Measurements from ENCODE around the gene RRBP1. TPM values are rescaled to one million over a fixed set of nuclear protein-coding genes. Genes with fewer than 3 reads are reported as not detected.
A peak's percentile ranks its signal among the peaks of the same experiment; 100 is the strongest.

Gene RRBP1
- total RNA-seq, 2 experiments from 2014 or later: 21.1 to 24.9 TPM

DNA sequence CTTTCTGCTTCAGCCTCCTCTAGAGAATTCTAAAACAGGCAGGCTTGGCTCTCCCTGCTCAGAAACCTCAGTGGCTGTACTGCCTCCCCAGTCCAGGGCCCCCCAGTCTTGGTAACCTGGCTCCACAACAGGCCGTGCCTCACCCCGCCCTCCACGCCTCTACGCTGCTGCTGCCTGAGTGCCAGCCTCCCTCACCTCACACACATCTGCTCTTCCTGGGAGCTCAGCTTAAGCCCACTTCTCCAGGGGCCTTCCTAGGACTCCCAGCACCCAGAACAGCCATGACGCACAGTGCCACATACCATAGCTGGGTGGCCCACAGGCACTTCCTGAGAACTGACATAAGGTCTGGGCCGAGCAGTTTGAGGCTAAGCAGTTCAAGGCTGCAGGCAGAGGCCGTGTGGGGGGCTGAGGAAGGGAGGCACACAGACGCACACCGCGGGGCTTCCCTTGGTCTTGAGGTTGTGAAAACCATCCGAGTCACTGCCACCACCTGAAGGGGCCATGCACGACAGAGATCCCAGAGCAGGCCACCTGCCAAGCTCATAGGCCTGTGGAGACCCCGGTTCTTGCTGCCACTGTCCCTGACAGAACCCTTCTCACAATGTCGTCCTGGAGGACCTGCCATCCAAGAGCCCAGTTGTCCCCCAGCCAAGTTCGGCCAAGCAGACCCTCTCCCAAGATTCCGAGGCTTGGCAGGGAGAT, 69.6 kb downstream of the RRBP1 start:
- Mint-ChIP-seq H3K9me3 (ENCODE audit: low read depth) (no peaks in the 10 kb centered on the region), H3K4me1 (peaks cover 36% of the 10 kb centered on the region), H3K4me3 (no peak overlapping the region), H3K36me3 (ENCODE audit: low read depth) (peaks cover 4% of the 10 kb centered on the region), H3K27ac (peak overlapping the region; percentile 90), H3K27me3 (no peaks in the 10 kb centered on the region)
- intact Hi-C loops (cut with DNase I, micrococcal nuclease): no loop called here
- DNase-seq: peak; percentile 50
- ChIA-PET CTCF (interaction anchor here (0.7 to 1.2 kb wide), 3 partner anchors 38 to 285 kb away, joined by 3 read pairs; no protein-coding TSS in a partner anchor), POLR2A (no interaction called here)
- ATAC-seq: peak; percentile 64

DNA sequence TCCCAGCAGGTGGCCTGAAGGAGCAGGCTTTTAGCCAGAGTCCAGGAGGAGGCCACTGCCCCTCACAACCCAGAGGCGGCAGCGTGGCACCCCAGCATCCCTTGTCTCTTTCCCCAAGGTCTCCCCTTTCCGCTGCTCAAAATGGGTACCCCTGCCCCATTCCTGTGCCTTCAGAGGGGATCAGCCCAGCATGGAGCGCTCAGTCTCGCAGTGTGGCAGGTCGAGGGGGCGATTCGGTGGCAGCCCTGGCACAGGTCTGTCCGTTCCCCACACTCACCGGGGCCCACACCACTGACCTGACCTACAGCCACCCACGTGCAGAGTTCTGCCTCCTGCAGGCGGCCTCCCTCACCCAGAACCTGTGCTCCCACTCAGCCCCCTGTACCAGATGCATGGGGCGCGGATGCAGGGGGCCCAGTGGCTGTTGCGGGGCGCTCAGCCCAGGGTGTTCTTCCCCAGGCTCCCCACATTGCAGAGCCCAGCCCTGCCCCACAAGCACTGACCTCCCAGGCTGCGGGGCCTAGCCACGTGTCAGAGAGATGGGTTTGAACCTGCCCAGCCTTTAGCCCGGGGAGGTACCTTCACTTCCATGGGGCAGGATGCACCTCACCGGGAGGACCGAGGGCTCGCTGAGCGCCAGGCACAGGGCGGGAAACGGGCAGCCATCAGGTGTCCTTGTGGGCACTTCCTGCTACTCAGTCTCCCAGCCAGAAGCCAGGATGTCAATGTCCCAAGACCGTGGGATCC, 70.3 kb downstream of the RRBP1 start:
- no peaks in the 10 kb centered on the region for H3K27me3 Mint-ChIP-seq
- H3K4me3 Mint-ChIP-seq: no peak overlapping the region
- CTCF ChIA-PET: interaction anchor here (1.7 kb wide), 1 partner anchor 40 kb away, joined by 6 read pairs; no protein-coding TSS in a partner anchor
- H3K36me3 Mint-ChIP-seq (ENCODE audit: low read depth): peaks cover 4% of the 10 kb centered on the region
- peaks cover 36% of the 10 kb centered on the region for H3K4me1 Mint-ChIP-seq
- peak overlapping the region; percentile 90 for H3K27ac Mint-ChIP-seq
- no peaks in the 10 kb centered on the region for H3K9me3 Mint-ChIP-seq (ENCODE audit: low read depth)
- DNase-seq (peak; percentile 57), ATAC-seq (no peak)
- intact Hi-C loops (cut with DNase I, micrococcal nuclease): loop anchor here in 1 of 2 experiments (2.0 kb wide), 1 partner anchor 41 kb away; the partner anchor contains the start of gene DSTN
- POLR2A ChIA-PET: no interaction called here

DNA sequence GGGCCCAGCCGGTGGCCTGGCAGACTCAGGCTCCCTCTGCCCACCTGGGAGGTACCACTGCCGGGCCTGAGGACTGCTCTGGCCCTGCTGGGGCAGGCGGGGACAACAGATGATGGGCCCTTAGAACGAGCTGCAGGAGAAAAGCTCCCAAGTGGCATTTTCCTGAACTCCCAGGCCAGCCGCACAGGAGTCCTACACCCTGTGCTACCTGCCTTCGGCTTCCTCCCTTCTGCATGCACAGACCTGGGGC, 70.8 kb downstream of the RRBP1 start:
- DNase-seq (no peak), ATAC-seq (peak; percentile 57)
- ChIA-PET POLR2A (no interaction called here), CTCF (interaction anchor here (0.5 to 1.7 kb wide), 8 partner anchors 9 to 235 kb away, joined by 3 to 6 read pairs (median 3); no protein-coding TSS in a partner anchor)
- intact Hi-C loops (cut with DNase I, micrococcal nuclease): loop anchor here in 1 of 2 experiments (2.0 kb wide), 1 partner anchor 40 kb away; the partner anchor contains the start of gene DSTN
- Mint-ChIP-seq H3K4me3 (no peak overlapping the region), H3K27me3 (no peaks in the 10 kb centered on the region), H3K9me3 (ENCODE audit: low read depth) (no peaks in the 10 kb centered on the region), H3K27ac (peak overlapping the region; percentile 79), H3K36me3 (ENCODE audit: low read depth) (peaks cover 4% of the 10 kb centered on the region), H3K4me1 (peaks cover 36% of the 10 kb centered on the region)

DNA sequence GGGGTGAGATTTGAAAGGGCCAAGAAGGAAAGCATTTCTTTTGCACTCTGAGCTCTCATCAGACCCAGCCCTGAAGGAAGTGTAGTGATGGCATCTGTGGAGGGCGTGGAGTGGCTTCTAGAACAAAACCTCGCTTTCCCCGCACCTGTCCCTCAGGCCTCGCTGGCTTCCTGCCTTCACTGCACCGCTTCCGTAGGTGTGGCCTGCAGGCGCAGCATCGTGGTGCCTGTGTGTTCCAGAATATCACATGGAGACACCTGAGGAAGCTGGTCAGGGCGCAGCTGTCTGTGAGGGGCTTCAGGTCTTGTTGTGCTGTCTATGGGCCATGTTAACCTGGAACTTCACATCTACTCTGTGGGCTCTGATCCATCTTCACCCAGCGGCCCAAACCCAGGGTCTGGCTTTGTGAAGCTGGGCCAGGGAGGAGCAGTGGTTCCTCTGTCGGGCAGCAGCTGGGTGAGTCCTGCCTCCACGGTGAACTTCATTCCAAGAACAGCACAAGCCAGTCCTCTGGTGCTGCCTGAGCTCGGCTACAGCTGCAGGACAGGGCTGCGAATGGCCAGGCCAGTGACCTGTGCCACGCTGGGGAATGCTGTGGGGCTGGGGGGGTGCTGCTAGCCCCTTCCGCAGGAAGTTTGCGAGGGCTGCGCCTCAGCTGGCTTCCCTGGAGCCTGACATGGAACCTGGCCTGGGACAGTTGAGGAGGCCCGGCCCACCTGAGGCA, 71.3 kb downstream of the RRBP1 start:
- peak overlapping the region; percentile 79 for H3K27ac Mint-ChIP-seq
- POLR2A ChIA-PET: no interaction called here
- intact Hi-C loops (cut with DNase I, micrococcal nuclease): loop anchor here in 1 of 2 experiments (2.0 kb wide), 1 partner anchor 40 kb away; the partner anchor contains the start of gene DSTN
- H3K4me3 Mint-ChIP-seq: peak overlapping the region; percentile 41
- no peaks in the 10 kb centered on the region for H3K9me3 Mint-ChIP-seq (ENCODE audit: low read depth)
- no peaks in the 10 kb centered on the region for H3K27me3 Mint-ChIP-seq
- CTCF ChIA-PET: interaction anchor here (0.5 to 1.7 kb wide), 13 partner anchors 8 to 347 kb away, joined by 3 to 6 read pairs (median 3); partner anchors contain the start of gene RRBP1
- peak; percentile 70 for DNase-seq
- peak; percentile 70 for ATAC-seq
- H3K36me3 Mint-ChIP-seq (ENCODE audit: low read depth): peaks cover 4% of the 10 kb centered on the region
- peaks cover 36% of the 10 kb centered on the region for H3K4me1 Mint-ChIP-seq

DNA sequence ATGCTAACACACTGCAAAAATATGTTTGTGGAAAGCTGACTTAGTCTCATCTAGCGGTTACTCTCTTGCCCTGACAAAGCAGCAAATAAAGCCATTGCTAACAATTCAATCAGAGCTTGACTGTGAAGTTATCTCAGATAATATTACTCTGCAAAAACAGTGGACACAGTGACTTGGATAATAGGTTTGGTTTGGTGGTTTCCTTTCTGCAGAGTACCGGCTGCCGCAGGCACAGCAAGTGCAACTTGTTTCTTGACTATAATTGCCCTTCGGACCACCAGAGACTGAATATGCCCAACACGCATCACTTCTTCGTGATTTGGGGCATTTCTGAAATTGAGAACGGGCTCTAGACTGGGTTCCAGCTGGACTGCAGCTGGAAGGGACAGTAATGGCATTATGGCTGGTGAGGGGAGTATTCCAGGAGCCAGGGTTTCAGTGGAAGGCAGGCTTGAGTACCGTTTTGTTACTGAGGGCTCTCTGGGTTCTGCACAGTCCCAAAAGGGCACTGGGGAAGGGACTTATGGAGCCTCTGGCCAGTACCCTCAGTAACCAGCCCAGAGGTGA, 72.1 kb downstream of the RRBP1 start:
- no peak for DNase-seq
- ATAC-seq: no peak
- Mint-ChIP-seq H3K9me3 (ENCODE audit: low read depth) (no peaks in the 10 kb centered on the region), H3K4me3 (no peak overlapping the region), H3K36me3 (ENCODE audit: low read depth) (peaks cover 6% of the 10 kb centered on the region), H3K27me3 (no peaks in the 10 kb centered on the region), H3K27ac (peak overlapping the region; percentile 79), H3K4me1 (peaks cover 36% of the 10 kb centered on the region)
- ChIA-PET POLR2A (no interaction called here), CTCF (interaction anchor here (0.5 to 1.7 kb wide), 9 partner anchors 9 to 348 kb away, joined by 3 to 6 read pairs (median 3); partner anchors contain the start of gene RRBP1)
- intact Hi-C loops (cut with DNase I, micrococcal nuclease): loop anchor here in 1 of 2 experiments (2.0 kb wide), 1 partner anchor 39 kb away; the partner anchor contains the start of gene DSTN

DNA sequence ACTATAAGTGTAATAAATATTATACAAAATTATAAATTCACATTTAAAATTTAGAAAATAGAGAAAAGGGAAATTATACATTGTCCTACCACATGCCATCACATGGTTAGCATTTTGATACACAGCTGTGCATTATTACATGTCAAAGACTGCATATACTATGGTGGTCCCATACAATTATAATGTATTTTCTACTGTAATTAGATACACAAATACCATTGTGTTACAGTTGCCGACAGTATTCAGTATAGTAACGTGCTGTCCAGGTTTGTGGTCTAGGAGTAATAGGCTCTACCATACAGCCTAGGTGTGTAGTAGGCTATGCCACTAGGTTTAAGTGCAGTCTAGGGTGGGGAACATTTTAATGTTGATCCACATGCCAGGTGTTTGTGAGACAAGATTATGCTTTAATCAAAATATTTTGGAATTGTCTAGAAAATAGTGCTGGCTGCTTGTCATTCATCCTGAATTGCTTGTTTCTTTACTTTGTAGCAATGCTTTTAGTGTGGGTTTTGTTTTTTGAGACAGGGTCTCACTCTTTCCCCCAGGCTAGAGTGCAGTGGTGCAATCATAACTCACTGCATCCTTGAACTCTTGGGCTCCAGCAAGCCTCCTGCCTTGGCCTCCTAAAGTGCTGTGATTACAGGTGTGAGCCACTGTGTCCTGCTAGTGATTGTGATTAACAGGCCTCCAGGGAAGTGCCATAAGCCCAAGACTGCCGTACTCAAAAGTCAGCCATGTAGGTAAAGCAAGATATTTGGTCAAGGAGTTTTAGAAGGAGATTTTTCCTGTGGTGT, 73.1 kb downstream of the RRBP1 start:
- H3K27me3 Mint-ChIP-seq: no peaks in the 10 kb centered on the region
- H3K4me1 Mint-ChIP-seq: peaks cover 36% of the 10 kb centered on the region
- DNase-seq: no peak
- peaks cover 13% of the 10 kb centered on the region for H3K36me3 Mint-ChIP-seq (ENCODE audit: low read depth)
- H3K9me3 Mint-ChIP-seq (ENCODE audit: low read depth): no peaks in the 10 kb centered on the region
- intact Hi-C loops (cut with DNase I, micrococcal nuclease): no loop called here
- ChIA-PET CTCF (no interaction called here), POLR2A (no interaction called here)
- H3K27ac Mint-ChIP-seq: peak overlapping the region; percentile 48
- H3K4me3 Mint-ChIP-seq: no peak overlapping the region
- no peak for ATAC-seq

DNA sequence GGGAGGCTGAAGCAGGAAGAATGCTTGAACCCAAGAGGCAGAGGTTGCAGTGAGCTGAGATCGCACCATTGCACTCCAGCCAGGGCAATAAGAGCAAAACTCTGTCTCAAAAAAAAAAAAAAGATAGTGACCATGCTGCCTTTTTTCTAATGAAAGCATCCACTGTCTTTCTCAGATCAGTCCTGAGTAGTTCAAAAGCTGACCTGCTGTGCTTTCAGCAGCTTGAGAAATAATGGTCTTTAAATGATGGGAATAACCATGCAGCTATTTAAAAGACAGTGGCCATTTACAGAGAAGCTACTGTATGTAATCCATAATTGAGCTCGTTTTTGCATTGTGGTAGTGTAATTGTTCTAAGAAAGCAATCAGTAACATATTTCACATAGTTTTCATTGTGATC, 76.0 kb downstream of the RRBP1 start:
- peaks cover 20% of the 10 kb centered on the region for H3K36me3 Mint-ChIP-seq (ENCODE audit: low read depth)
- CTCF ChIA-PET: interaction anchor here (0.6 to 2.5 kb wide), 4 partner anchors 12 to 77 kb away, joined by 3 to 10 read pairs (median 5); partner anchors contain the start of gene RRBP1
- no peaks in the 10 kb centered on the region for H3K9me3 Mint-ChIP-seq (ENCODE audit: low read depth)
- ATAC-seq (no peak), DNase-seq (no peak)
- H3K27ac Mint-ChIP-seq: no peak overlapping the region
- intact Hi-C loops (cut with DNase I, micrococcal nuclease): no loop called here
- H3K4me1 Mint-ChIP-seq: peaks cover 20% of the 10 kb centered on the region
- POLR2A ChIA-PET: interaction anchor here (0.7 to 1.1 kb wide), 2 partner anchors 36 to 383 kb away, joined by 3 read pairs; partner anchors contain the start of gene DSTN
- H3K4me3 Mint-ChIP-seq: no peak overlapping the region
- H3K27me3 Mint-ChIP-seq: no peaks in the 10 kb centered on the region

DNA sequence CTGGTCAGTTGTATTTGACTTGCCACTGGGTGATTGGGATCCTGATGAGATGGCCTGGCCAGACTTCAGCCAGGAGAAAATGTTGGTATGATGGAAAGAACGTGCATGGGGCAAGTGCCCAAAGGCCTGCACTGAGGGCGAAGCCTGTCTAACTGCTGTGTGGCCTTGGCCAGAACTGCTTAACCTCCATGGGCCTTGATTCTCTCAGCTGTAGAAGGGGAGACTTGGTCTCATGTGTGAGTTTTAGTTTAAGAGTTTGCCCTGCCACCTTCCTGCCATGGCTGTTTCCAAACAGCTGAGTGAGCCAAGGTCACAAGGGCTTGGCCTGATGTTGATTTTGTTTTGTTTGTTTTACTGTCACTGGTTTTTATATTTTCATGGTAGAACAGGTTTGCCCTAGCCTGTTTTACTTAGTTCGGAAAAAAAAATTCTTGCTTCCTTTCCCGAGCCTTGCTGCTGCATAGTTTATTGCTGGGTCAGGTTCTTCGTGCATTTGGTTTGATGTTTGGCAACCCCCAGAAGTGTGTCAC, 76.8 kb downstream of the RRBP1 start:
- CTCF ChIA-PET: interaction anchor here (0.5 to 2.5 kb wide), 4 partner anchors 11 to 77 kb away, joined by 3 to 10 read pairs (median 6); partner anchors contain the start of genes BFSP1 and RRBP1
- peaks cover 21% of the 10 kb centered on the region for H3K36me3 Mint-ChIP-seq (ENCODE audit: low read depth)
- peaks cover 12% of the 10 kb centered on the region for H3K4me1 Mint-ChIP-seq
- no peak overlapping the region for H3K27ac Mint-ChIP-seq
- no peak overlapping the region for H3K4me3 Mint-ChIP-seq
- no peak for ATAC-seq
- POLR2A ChIA-PET: no interaction called here
- H3K9me3 Mint-ChIP-seq (ENCODE audit: low read depth): no peaks in the 10 kb centered on the region
- no peak for DNase-seq
- no peaks in the 10 kb centered on the region for H3K27me3 Mint-ChIP-seq
- intact Hi-C loops (cut with DNase I, micrococcal nuclease): no loop called here

DNA sequence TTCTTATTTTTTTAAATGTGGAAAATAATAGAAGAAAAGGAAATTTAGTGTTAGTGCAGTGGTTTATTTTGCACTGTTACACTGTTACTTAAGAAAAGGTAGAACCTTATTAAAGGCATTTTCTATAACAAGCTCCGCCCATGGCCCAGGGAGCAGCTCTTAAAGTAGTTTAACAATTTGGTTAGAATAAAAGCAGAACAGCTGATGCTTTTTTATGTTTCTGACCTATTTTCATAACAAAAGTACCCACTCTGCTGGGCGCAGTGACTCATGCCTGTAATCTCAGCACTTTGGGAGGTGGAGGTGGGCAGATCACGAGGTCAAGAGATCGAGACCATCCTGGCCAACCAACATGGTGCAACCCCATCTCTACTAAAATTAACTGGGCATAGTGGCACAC, 79.5 kb downstream of the RRBP1 start:
- no peak for ATAC-seq
- Mint-ChIP-seq H3K4me1 (peaks cover 6% of the 10 kb centered on the region), H3K36me3 (ENCODE audit: low read depth) (peaks cover 26% of the 10 kb centered on the region), H3K27me3 (no peaks in the 10 kb centered on the region), H3K27ac (no peak overlapping the region), H3K4me3 (no peak overlapping the region), H3K9me3 (ENCODE audit: low read depth) (peaks cover 3% of the 10 kb centered on the region)
- intact Hi-C loops (cut with DNase I, micrococcal nuclease): no loop called here
- CTCF ChIA-PET: interaction anchor here (0.8 to 0.9 kb wide), 2 partner anchors 8 to 293 kb away, joined by 3 read pairs; no protein-coding TSS in a partner anchor
- DNase-seq: no peak
- POLR2A ChIA-PET: no interaction called here

DNA sequence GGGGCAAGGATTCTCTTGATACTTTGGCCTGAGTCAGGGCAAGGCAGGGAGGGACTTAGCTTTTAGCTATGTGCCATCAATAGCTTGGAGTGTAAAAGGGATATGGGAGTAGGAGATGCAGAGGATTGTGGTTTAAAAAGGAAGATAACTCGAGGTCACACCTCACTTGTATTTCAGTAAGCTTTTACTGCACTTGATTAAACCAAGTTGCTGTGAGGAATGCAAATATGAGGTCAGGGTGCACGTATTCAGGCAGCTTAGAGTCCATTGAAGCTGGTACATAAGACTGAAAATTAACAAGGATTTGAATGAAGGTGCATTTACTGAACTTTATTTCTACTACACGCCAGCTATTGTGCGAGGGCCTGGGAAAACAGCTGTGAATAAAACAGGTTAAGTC, 80.1 kb downstream of the RRBP1 start:
- no peak overlapping the region for H3K27ac Mint-ChIP-seq
- CTCF ChIA-PET: interaction anchor here (0.8 to 0.9 kb wide), 2 partner anchors 9 to 294 kb away, joined by 3 read pairs; no protein-coding TSS in a partner anchor
- DNase-seq (no peak), ATAC-seq (no peak)
- intact Hi-C loops (cut with DNase I, micrococcal nuclease): no loop called here
- peaks cover 4% of the 10 kb centered on the region for H3K9me3 Mint-ChIP-seq (ENCODE audit: low read depth)
- POLR2A ChIA-PET: no interaction called here
- no peaks in the 10 kb centered on the region for H3K27me3 Mint-ChIP-seq
- H3K36me3 Mint-ChIP-seq (ENCODE audit: low read depth): peaks cover 28% of the 10 kb centered on the region
- no peak overlapping the region for H3K4me3 Mint-ChIP-seq
- H3K4me1 Mint-ChIP-seq: peaks cover 6% of the 10 kb centered on the region

Measured in activated CD4-positive, alpha-beta T cell treated with anti-CD3 and anti-CD28 coated beads for 36 hours (primary cell).